Sigmoid colon (tissue), 4 donors: ENCODE results near the gene NUP205.

Source experiments
- CTCF ChIP-seq, 4 experiments: fragments of 450-650 bp in 3 of 4; fragments of 200-600 bp in 1 of 4; IDR thresholded peaks; one replicate each; pipeline ENCODE4 v1.5.1; 2016 to 2019; ENCODE audit warnings: antibody characterized with exemption in 4 of 4, mild to moderate bottlenecking in 3 of 4, moderate library complexity in 2 of 4
- EP300 ChIP-seq, 4 donors: sonication (generic); formaldehyde crosslinking; IDR thresholded peaks; one replicate each; pipeline ENCODE4 v1.6.1; 2017; ENCODE audit warnings: antibody characterized with exemption in 4 of 4
- POLR2A ChIP-seq, 2 donors: fragments of 450-650 bp; IDR thresholded peaks; one replicate each; pipeline ENCODE4 v1.6.1; 2016; ENCODE audit warnings: antibody characterized with exemption in 2 of 2, mild to moderate bottlenecking in 2 of 2, moderate library complexity in 2 of 2

GRCh38 chr7:135509839-135510591 is 47.7 kb upstream of the NUP205 start, which contains the start of gene CNOT4:
- TF ChIP-seq CTCF (IDR thresholded peaks at IDR 0.05) = no peak
- peak in 1 of 2 donors; percentile 37 for TF ChIP-seq POLR2A (IDR thresholded peaks at IDR 0.05)
- no peak for TF ChIP-seq EP300 (IDR thresholded peaks at IDR 0.05)
